NCI-H128 (cell line): ENCODE measurements around the gene PRDM16.

Source experiments
- DNase-seq: peaks from one replicate; lab custom pipeline; 2025; ENCODE audit not compliant: unreplicated experiment; lab: John Stamatoyannopoulos, UW

Gene PRDM16

DNA sequence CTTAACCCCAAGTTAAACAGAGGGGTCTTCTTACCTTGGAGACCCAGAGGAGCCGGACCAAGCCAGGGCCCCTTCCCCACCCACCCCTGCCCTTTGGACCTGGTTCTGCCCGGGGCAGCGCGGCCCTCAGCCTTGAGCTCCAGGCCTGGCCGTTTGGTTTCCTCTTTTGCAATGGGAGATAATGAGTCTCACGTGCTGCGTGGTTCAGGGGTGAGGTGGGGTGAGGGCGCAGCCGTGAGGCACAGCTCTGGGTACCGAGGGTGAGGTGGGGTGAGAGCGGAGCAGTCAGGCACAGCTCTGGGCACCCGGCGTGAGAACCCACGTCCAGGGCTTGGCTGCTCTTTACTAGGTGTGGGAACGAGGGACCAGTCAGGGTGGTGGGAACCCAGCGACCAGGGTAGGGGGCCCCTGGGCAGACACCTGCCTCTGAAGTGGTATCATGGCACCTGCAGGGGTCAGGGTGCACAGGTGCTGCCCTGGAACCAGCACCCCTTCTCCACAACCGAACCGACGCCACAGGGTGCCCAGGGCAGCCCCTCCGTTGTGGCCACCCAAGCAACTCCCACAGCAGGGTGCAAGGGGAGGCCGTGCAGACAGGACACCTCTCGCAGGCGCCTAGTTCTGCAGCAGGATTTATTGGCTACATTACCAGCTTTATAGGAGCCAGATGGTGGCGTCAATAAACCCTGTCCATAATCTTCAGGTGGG is 182.2 kb downstream of the PRDM16 start:
- no peak for DNase-seq

GRCh38 chr1:3251807-3252428 is 182.9 kb downstream of the PRDM16 start:
- DNase-seq, result no peak

DNA sequence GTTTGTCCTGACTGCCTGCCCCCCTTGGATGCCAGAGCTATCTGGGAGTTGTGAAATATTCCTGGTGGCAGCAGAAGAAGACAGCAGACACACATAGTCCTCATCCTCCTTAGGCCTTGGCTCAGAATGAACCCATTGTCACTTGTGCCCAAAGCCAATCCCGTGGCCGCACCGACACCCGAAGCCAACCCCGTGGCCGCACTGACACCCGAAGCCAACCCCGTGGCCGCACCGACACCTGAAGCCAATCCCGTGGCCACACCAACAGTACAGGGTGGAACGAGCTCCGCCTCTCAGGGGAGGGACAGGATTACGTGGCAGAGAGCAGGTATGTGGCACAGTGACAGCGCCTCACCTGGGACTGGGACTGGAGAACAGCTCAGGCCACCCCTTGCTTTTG is 186.7 kb downstream of the PRDM16 start:
- DNase-seq, result no peak

- no peak for DNase-seq
Measured at GRCh38 chr1:3257788-3258187, 188.8 kb downstream of the PRDM16 start.

DNA sequence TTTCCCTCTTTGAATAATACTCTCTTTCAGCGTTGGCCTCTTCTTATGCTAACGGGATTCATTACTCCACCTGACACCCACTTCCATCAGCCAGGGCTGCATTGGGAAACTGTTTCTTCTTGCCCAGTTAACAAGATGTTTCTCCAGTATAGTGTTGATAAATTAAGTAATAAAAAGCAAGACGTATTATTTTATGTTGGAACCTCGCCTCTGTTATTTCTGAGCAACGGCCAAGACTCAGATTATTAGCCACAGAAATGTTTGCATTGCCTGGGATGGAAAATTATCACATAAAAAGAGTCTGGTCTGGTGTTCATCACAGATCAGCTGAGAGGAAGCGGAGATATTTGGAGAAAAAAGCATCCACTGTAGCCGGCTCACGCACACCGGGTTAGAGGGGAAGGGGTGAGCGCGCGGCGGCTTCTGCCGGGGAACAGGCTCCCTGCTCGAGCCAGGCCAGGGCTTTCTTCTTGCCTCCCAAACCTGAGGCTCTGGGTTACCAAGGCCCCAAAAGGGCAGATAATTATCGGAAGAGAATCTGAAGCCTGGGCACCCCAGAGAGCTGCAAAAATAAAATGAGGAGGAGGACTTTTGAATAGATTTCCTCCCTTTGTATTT is 189.5 kb downstream of the PRDM16 start:
- DNase-seq, result no peak

DNA sequence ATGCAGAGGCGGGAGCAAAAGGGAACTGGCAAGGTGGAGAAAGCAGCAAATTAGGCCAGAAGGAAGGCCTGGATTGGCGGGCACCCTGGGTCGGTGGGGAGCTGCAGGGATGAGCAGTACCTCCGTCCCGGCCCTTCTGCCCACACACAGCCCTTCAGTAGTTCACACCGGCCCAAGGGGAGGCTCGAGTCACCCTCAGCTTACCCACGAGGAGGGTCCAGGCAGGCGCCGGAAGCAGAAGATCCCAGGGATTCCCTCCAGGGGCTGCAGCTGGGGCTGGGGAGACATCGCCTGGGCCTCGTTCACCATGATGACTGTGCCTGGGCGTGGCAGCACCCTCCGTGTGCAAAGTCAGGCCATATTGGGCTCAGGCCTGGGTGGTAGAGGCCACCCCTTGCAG is 190.0 kb downstream of the PRDM16 start:
- no peak for DNase-seq

DNA sequence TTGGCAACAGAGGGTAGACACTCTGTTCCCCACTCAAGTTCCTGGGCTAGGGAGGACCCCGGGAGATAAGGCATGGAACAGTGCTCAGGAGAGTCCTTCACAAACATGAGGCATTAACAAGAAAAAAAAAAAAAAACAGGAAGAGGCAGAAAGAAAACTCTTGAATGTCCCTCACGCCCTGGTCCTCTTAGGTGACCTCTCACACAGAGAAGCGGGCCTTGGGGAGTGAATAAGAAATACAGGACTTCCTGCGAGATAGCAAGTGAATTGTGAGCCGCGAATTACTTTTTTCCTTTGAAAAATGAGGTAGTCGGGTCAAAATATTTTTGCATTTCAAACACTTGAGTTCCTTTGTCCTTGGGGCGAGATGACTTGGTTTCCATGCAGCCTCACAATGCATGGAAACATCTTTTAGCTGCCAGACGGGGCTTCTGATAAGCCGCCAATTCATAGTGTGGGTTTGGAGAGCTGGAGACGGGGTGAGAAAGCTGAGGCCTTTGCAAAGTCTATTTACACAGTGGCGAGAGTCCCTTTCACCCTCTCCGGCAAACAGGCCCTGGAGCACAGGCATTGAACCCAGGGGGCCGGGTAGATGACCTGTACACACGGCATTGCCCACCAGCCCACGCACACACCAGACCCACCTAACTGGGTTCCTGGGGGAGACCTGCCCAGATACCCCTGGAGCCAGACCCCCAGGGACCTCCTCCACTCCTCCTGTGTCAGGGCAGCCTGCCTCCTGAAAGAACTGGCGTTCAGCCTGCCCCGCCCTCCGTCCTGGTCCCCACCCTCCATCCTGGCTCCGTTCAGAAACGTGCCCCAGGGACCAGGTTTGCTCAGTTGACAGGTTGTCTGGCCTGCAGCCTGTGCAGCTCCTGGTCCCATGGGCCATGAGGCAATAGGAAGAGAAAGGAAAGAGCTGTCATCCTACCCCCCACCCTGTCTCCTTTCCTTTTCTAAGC is 192.3 kb downstream of the PRDM16 start:
- DNase-seq, result no peak

GRCh38 chr1:3261969-3262579 is 193.1 kb downstream of the PRDM16 start:
- DNase-seq, result no peak

- DNase-seq, result no peak
Measured at GRCh38 chr1:3262681-3263286, 193.8 kb downstream of the PRDM16 start.

- no peak for DNase-seq
Measured at GRCh38 chr1:3263790-3264189, 194.8 kb downstream of the PRDM16 start.

DNA sequence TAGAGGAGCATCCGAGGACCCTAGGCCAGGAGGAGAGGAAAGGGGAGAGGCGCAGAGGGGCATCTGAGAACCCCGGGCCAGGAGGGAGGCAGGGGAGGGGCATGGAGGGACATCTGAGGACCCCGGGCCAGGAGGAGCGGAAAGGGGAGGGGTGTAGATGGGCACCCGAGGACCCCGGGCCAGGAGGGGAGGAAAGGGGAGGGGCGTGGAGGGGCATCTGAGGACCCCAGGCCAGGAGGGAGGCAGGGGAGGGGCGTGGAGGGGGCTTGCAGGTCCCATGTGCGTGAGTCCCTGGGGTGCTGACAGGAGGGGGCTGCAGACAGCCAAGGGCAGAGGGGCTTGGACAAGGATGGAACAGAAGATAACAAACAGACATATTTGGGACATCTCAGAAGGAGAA is 195.5 kb downstream of the PRDM16 start:
- DNase-seq, result no peak

- DNase-seq, result no peak
Measured at GRCh38 chr1:3265835-3266805, 197.1 kb downstream of the PRDM16 start.

DNA sequence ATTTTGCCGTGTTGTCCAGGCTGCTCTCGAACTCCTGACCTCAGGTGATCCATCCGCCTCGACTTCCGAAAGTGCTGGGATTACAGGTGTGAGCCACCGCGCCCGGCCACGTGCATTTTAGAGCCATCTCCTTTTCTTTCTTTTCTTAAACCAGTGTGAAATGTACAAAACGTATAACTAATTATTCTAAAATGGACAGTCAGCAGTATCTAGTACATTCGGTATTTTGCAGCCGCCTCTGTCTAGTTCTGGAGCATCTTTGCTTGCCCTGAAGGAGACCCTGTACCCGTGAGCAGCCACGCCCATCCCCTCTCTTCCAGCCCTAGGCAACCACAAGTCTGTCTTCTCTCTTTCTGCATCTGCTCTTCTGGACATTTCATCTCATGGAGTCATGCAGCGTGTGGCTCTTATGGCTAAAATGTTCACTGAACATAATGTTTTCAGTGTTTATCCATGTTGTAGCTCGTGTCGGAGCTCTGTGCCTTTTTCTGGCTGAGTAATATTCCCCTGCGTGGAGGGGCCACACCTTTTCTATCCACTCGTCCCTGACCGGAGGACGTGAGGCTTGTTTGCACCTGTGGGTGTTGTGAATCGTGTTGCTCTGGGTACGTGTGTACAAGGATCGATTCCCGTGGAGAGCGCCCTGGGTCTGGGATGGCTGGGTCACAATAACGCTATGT is 198.0 kb downstream of the PRDM16 start:
- no peak for DNase-seq

GRCh38 chr1:3267550-3268270 is 198.7 kb downstream of the PRDM16 start:
- no peak for DNase-seq

- DNase-seq, result no peak
Measured at GRCh38 chr1:3268281-3268680, 199.3 kb downstream of the PRDM16 start.

GRCh38 chr1:3270403-3271245 is 201.6 kb downstream of the PRDM16 start:
- no peak for DNase-seq

DNA sequence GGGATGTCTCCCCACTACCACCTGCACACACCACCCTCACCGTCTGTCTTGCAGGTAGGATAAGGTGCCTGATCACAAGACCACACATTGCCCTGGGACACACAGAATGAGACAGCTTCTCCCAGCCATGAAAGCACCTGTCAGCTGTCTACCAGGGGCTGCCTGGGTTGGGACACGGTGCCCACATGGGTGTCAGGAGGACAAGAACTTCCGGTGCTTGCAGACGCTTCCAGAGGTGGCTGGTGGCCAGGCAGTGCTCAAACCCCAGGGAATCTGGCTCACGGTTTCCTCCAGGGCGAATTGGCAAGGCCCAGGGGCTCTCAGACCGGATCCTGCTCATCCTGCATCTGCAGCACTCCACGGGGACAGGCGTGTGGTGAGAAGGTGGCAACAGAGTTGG is 202.9 kb downstream of the PRDM16 start:
- no peak for DNase-seq
